ENCODE results near the gene GOLGA6L22. TPM values are rescaled to one million over a fixed set of nuclear protein-coding genes. Genes with fewer than 3 reads are reported as not detected.

The GOLGA6L22 gene
- total RNA-seq = not detected in 2 replicates

GRCh38 chr15:22458603-22459002 lies at the start of gene GOLGA6L22:
GOLGA6L22 (plus strand) TSS chr15:22458903; CDS start chr15:22458994, 91 bp downstream.

